MM.1S (cell line): ENCODE data around the gene STK39.

ENCODE experiments used
- DNase-seq: peaks from one replicate; pipeline ENCODE4 v3.0.0-alpha.2; 2015
- H2AFZ ChIP-seq: fragments of 300-600 bp; sonication (generic); 2 replicates; pipeline ENCODE4 v1.6.0; 2016; ENCODE audit warnings: antibody characterized with exemption, low read length
- H3F3A ChIP-seq: fragments of 300-600 bp; sonication (generic); 2 replicates; pipeline ENCODE4 v1.6.1; 2016; ENCODE audit warnings: mild to moderate bottlenecking, antibody characterized with exemption, low read length, moderate library complexity, mixed read lengths; ENCODE audit not compliant: insufficient read depth
- H3K27ac ChIP-seq: fragments of 300-600 bp; sonication (generic); 2 replicates; pipeline ENCODE4 v1.5.1; 2016; ENCODE audit warnings: mild to moderate bottlenecking, low read length
- H3K27me3 ChIP-seq: fragments of 300-600 bp; sonication (generic); replicated peaks from 2 replicates; pipeline ENCODE4 v1.6.0; 2016; ENCODE audit warnings: low read length; ENCODE audit not compliant: insufficient read depth
- H3K36me3 ChIP-seq: fragments of 300-600 bp; sonication (generic); replicated peaks from 2 replicates; pipeline ENCODE4 v1.6.1; 2016; ENCODE audit warnings: mild to moderate bottlenecking, low read length, mixed read lengths; ENCODE audit not compliant: insufficient read depth
- H3K4me1 ChIP-seq: fragments of 300-600 bp; sonication (generic); 2 replicates; pipeline ENCODE4 v1.6.1; 2016; ENCODE audit warnings: low read length, mixed read lengths
- H3K4me2 ChIP-seq: fragments of 300-600 bp; sonication (generic); 2 replicates; pipeline ENCODE4 v1.6.0; 2016; ENCODE audit warnings: low read depth, low read length
- H3K4me3 ChIP-seq: fragments of 300-600 bp; sonication (generic); 2 replicates; pipeline ENCODE4 v1.5.1; 2016; ENCODE audit warnings: low read length, mixed read lengths
- H3K79me2 ChIP-seq: fragments of 300-600 bp; sonication (generic); 2 replicates; pipeline ENCODE4 v1.6.1; 2016; ENCODE audit warnings: mixed run types, low read length, mixed read lengths
- H3K9ac ChIP-seq: fragments of 300-600 bp; sonication (generic); 2 replicates; pipeline ENCODE4 v1.6.1; 2016; ENCODE audit warnings: low read length, mixed read lengths
- H3K9me2 ChIP-seq: fragments of 300-600 bp; sonication (generic); replicated peaks from 2 replicates; pipeline ENCODE4 v1.6.1; 2016; ENCODE audit warnings: mild to moderate bottlenecking, low read length, mixed read lengths; ENCODE audit not compliant: insufficient read depth
- H3K9me3 ChIP-seq: fragments of 300-600 bp; sonication (generic); replicated peaks from 2 replicates; pipeline ENCODE4 v1.6.1; 2016; ENCODE audit warnings: mild to moderate bottlenecking, low read length, mixed read lengths; ENCODE audit not compliant: insufficient read depth
- H4K20me1 ChIP-seq: fragments of 300-600 bp; sonication (generic); 2 replicates; pipeline ENCODE4 v1.6.1; 2016; ENCODE audit warnings: mild to moderate bottlenecking, low read length, moderate library complexity, mixed read lengths; ENCODE audit not compliant: insufficient read depth
- CTCF ChIP-seq: fragments of 300-600 bp; sonication (generic); IDR thresholded peaks from 2 replicates; pipeline ENCODE4 v1.5.1; 2016; ENCODE audit warnings: antibody characterized with exemption, low read length, mixed read lengths
- EZH2 ChIP-seq: fragments of 300-600 bp; sonication (generic); optimal IDR thresholded peaks from 2 replicates; pipeline ENCODE3; 2017; ENCODE audit warnings: low read depth, mild to moderate bottlenecking, antibody characterized with exemption, low read length, mixed read lengths
- EZH2phosphoT487 ChIP-seq: fragments of 300-600 bp; sonication (generic); IDR thresholded peaks from 2 replicates; pipeline ENCODE4 v1.6.1; 2018; ENCODE audit warnings: antibody characterized with exemption, low read length

The STK39 gene

GRCh38 chr2:168064011-168064998 is 183.1 kb downstream of the STK39 start:
- H3K9me2 ChIP-seq: no peaks in the 10 kb centered on the region
- no peaks in the 10 kb centered on the region for H3K79me2 ChIP-seq
- H3K9me3 ChIP-seq: no peaks in the 10 kb centered on the region
- H3K4me2 ChIP-seq: no peak overlapping the region
- H3K4me3 ChIP-seq: no peak overlapping the region
- H3K27me3 ChIP-seq: no peaks in the 10 kb centered on the region
- H3K9ac ChIP-seq: no peak overlapping the region
- no peaks in the 10 kb centered on the region for H3F3A ChIP-seq
- H3K27ac ChIP-seq: no peak overlapping the region
- DNase-seq: no peak
- H3K36me3 ChIP-seq: no peaks in the 10 kb centered on the region
- H4K20me1 ChIP-seq: no peaks in the 10 kb centered on the region
- H3K4me1 ChIP-seq: no peaks in the 10 kb centered on the region
- H2AFZ ChIP-seq: no peak overlapping the region
- TF ChIP-seq EZH2 (no peak), CTCF (no peak), EZH2phosphoT487 (no peak)

- H3K27ac ChIP-seq: no peak overlapping the region
- H3K4me1 ChIP-seq: no peaks in the 10 kb centered on the region
- H3K4me2 ChIP-seq: no peak overlapping the region
- no peaks in the 10 kb centered on the region for H4K20me1 ChIP-seq
- H3K4me3 ChIP-seq: no peak overlapping the region
- no peaks in the 10 kb centered on the region for H3K9me3 ChIP-seq
- H3K79me2 ChIP-seq: no peaks in the 10 kb centered on the region
- TF ChIP-seq EZH2 (no peak), EZH2phosphoT487 (no peak)
- DNase-seq: no peak
- H3K36me3 ChIP-seq: no peaks in the 10 kb centered on the region
- no peak overlapping the region for H2AFZ ChIP-seq
- H3F3A ChIP-seq: no peaks in the 10 kb centered on the region
- H3K9me2 ChIP-seq: no peaks in the 10 kb centered on the region
- H3K27me3 ChIP-seq: no peaks in the 10 kb centered on the region
- no peak overlapping the region for H3K9ac ChIP-seq
Observed at GRCh38 chr2:168062936-168063335, 184.5 kb downstream of the STK39 start.

- DNase-seq: no peak
- H3K27ac ChIP-seq: no peak overlapping the region
- TF ChIP-seq CTCF (no peak), EZH2phosphoT487 (no peak), EZH2 (no peak)
Observed at GRCh38 chr2:168062054-168062453, 185.3 kb downstream of the STK39 start.

More at GRCh38 chr2:168062054-168062453, 185.3 kb downstream of the STK39 start:
- no peak overlapping the region for H3K4me3 ChIP-seq
- no peaks in the 10 kb centered on the region for H4K20me1 ChIP-seq
- H3F3A ChIP-seq: no peaks in the 10 kb centered on the region
- H3K9me3 ChIP-seq: no peaks in the 10 kb centered on the region
- no peaks in the 10 kb centered on the region for H3K9me2 ChIP-seq
- no peaks in the 10 kb centered on the region for H3K79me2 ChIP-seq
- no peaks in the 10 kb centered on the region for H3K4me1 ChIP-seq
- H3K9ac ChIP-seq: no peak overlapping the region
- H3K4me2 ChIP-seq: no peak overlapping the region
- H2AFZ ChIP-seq: no peak overlapping the region
- no peaks in the 10 kb centered on the region for H3K27me3 ChIP-seq
- no peaks in the 10 kb centered on the region for H3K36me3 ChIP-seq
